ENCODE measurements around the gene DIDO1. TPM values are rescaled to one million over a fixed set of nuclear protein-coding genes. Genes with fewer than 3 reads are reported as not detected.

Gene DIDO1
- total and polyA plus RNA-seq, 12 donors, result 16.0 to 44.6 (median 37.0) TPM

GRCh38 chr20:62828051-62828450, 98.3 kb downstream of the DIDO1 start:
- peaks cover 0 to 16% (median 6%) of the 10 kb centered on the region in 9 donors for H3K4me1 ChIP-seq
- H3K27ac ChIP-seq, result no peak overlapping the region
- DNase-seq (no peak), ATAC-seq (no peak)
- TF ChIP-seq, protein P1, sequence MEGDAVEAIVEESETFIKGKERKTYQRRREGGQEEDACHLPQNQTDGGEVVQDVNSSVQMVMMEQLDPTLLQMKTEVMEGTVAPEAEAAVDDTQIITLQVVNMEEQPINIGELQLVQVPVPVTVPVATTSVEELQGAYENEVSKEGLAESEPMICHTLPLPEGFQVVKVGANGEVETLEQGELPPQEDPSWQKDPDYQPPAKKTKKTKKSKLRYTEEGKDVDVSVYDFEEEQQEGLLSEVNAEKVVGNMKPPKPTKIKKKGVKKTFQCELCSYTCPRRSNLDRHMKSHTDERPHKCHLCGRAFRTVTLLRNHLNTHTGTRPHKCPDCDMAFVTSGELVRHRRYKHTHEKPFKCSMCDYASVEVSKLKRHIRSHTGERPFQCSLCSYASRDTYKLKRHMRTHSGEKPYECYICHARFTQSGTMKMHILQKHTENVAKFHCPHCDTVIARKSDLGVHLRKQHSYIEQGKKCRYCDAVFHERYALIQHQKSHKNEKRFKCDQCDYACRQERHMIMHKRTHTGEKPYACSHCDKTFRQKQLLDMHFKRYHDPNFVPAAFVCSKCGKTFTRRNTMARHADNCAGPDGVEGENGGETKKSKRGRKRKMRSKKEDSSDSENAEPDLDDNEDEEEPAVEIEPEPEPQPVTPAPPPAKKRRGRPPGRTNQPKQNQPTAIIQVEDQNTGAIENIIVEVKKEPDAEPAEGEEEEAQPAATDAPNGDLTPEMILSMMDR (IDR thresholded peaks at IDR 0.05), result no peak
- 87 to 91% methylated on average over 9 of the region's 9 CpGs for WGBS, 2 donors
- H3K36me3 ChIP-seq, result no peaks in the 10 kb centered on the region
- intact Hi-C loops (cut with DNase I), result no loop called here
- H3K27me3 ChIP-seq, result no peaks in the 10 kb centered on the region
- H3K4me3 ChIP-seq, result no peak overlapping the region
- no peaks in the 10 kb centered on the region for H3K9me3 ChIP-seq

Other genes starting within 250 kb of the DIDO1 start
- under 1 TPM in 2 of 10 donors, not detected in 8; 0.08 TPM for gene NTSR1, start 217.7 kb downstream of the DIDO1 start, total RNA-seq
- gene NTSR1, start 217.7 kb downstream of the DIDO1 start, polyA plus RNA-seq, result not detected
- gene MRGBP, start 130.0 kb downstream of the DIDO1 start, total RNA-seq, result 1 to 10 TPM; 6.8 to 10.0 (median 8.1) TPM
- 10 to 100 TPM in 1 of 2 donors, 1 to 10 TPM in 1; 6.5 to 10.8 TPM for gene MRGBP, start 130.0 kb downstream of the DIDO1 start, polyA plus RNA-seq
- gene OGFR, start 121.7 kb downstream of the DIDO1 start, total RNA-seq, result 10 to 100 TPM; 13.0 to 37.5 (median 16.8) TPM
- gene OGFR, start 121.7 kb downstream of the DIDO1 start, polyA plus RNA-seq, result 10 to 100 TPM; 17.7 to 34.5 TPM
- gene COL9A3, start 109.5 kb downstream of the DIDO1 start, total RNA-seq, result 1 to 10 TPM in 8 of 10 donors, under 1 TPM in 2; 0.45 to 3.6 (median 1.8) TPM
- 10 to 100 TPM in 1 of 2 donors, 1 to 10 TPM in 1; 4.5 to 15.2 TPM for gene COL9A3, start 109.5 kb downstream of the DIDO1 start, polyA plus RNA-seq
- 1 to 10 TPM; 3.5 to 8.3 (median 6.5) TPM for gene TCFL5, start 64.7 kb downstream of the DIDO1 start, total RNA-seq
- gene TCFL5, start 64.7 kb downstream of the DIDO1 start, polyA plus RNA-seq, result 1 to 10 TPM; 2.5 to 3.4 TPM
- 10 to 100 TPM; 13.7 to 19.9 (median 16.7) TPM for gene GID8, start 11.6 kb upstream of the DIDO1 start, total RNA-seq
- gene GID8, start 11.6 kb upstream of the DIDO1 start, polyA plus RNA-seq, result 10 to 100 TPM in 1 of 2 donors, 1 to 10 TPM in 1; 7.0 to 10.2 TPM
- 1 to 10 TPM in 4 of 10 donors, under 1 TPM in 6; 0.19 to 3.6 (median 0.62) TPM for gene SLC17A9, start 26.2 kb upstream of the DIDO1 start, total RNA-seq
- 1 to 10 TPM; 2.3 to 8.3 TPM for gene SLC17A9, start 26.2 kb upstream of the DIDO1 start, polyA plus RNA-seq
- gene BHLHE23, start 80.5 kb upstream of the DIDO1 start, total RNA-seq, result not detected
- under 1 TPM in 1 of 2 donors, not detected in 1; 0.03 TPM for gene BHLHE23, start 80.5 kb upstream of the DIDO1 start, polyA plus RNA-seq